ENCODE results near the gene PAGR1. TPM values are rescaled to one million over a fixed set of nuclear protein-coding genes. Genes with fewer than 3 reads are reported as not detected.

Gene PAGR1
- total and polyA plus RNA-seq, 2 of the 4 experiments (the other 2 are of a cell fraction): 10.6 to 22.1 TPM

- DNase-seq (peak; percentile 97), ATAC-seq (ENCODE audit: low read depth) (peak; percentile 69)
- H3K27ac ChIP-seq (ENCODE audit: insufficient read depth, low read length): peak overlapping the region; percentile 96
- H3K4me1 ChIP-seq (ENCODE audit: control insufficient read depth, insufficient read depth, low read length): peaks cover 15% of the 10 kb centered on the region
- H3K4me3 ChIP-seq (ENCODE audit: insufficient read depth, low read depth, low read length): peak overlapping the region; percentile 79
- H2BK15ac ChIP-seq (ENCODE audit: low read depth, low read length): no peak overlapping the region; the same call in 2 of the 3 replicates
- 0 out of 2 replicates have a peak, but pooled peaks cover 3% of the 10 kb centered on the region for H3K9me1 ChIP-seq (ENCODE audit: insufficient read depth, low read length)
- no peaks in the 10 kb centered on the region for H3K9me3 ChIP-seq (ENCODE audit: control insufficient read depth, insufficient read depth, low read length)
- peak overlapping the region; percentile 97 for H3K9ac ChIP-seq (ENCODE audit: low read depth, low read length)
- H2AK5ac ChIP-seq (ENCODE audit: low read depth, low read length): peak overlapping the region; percentile 100
- ChIA-PET POLR2A (ENCODE audit: unreplicated experiment) (interaction anchor here (1.1 kb wide), 1 partner anchor 8 kb away, joined by 5 read pairs; no protein-coding TSS in a partner anchor), CTCF (interaction anchor here (1.3 kb wide), 1 partner anchor 15 kb away, joined by 3 read pairs; the partner anchor contains the start of gene KIF22)
- H2AK9ac ChIP-seq (replicated peaks; ENCODE audit: low read depth, low read length, poor library complexity): peak overlapping the region; percentile 99
- peak overlapping the region; percentile 98 for H3K4ac ChIP-seq (ENCODE audit: low read depth, low read length)
- no peak overlapping the region for H2BK20ac ChIP-seq (ENCODE audit: low read depth, low read length)
- H2AFZ ChIP-seq (replicated peaks; ENCODE audit: low read length, poor library complexity): peak overlapping the region; percentile 89
- intact Hi-C loops (cut with micrococcal nuclease) (loop anchor here (1.0 kb wide), 1 partner anchor 105 kb away; no protein-coding TSS in a partner anchor), in situ Hi-C loops (cut with MboI; ENCODE audit: low sequenced_read_pairs) (no loop called here), dilution Hi-C loops (cut with HindIII; ENCODE audit: low sequenced_read_pairs, unreplicated experiment) (no loop called here)
- peak overlapping the region; percentile 97 for H4K5ac ChIP-seq (ENCODE audit: low read depth, low read length)
- no TSS peak for BruUV-seq (replicated peaks)
- H2BK5ac ChIP-seq (ENCODE audit: low read depth, low read length, poor library complexity, severe bottlenecking): peak overlapping the region; percentile 96
- H4K91ac ChIP-seq (ENCODE audit: insufficient read depth, low read depth, low read length): peak overlapping the region; percentile 96
- peak overlapping the region; percentile 82 for H3K56ac ChIP-seq (ENCODE audit: extremely low read depth, insufficient read depth, low read length)
- H3K14ac ChIP-seq (replicated peaks; ENCODE audit: low read depth, low read length): peak overlapping the region; percentile 99
- peak overlapping the region; percentile 75 for H2BK120ac ChIP-seq (ENCODE audit: low read depth, low read length)
- no peaks in the 10 kb centered on the region for H3K27me3 ChIP-seq (ENCODE audit: control insufficient read depth, insufficient read depth, low read length)
- H4K8ac ChIP-seq (ENCODE audit: low read depth in 2 of 2, low read length in 2 of 2): peak overlapping the region; percentile 97 to 99
- peak overlapping the region; percentile 77; the same call in 1 of the 2 replicates for H3K23ac ChIP-seq (ENCODE audit: low read depth, low read length)
- WGBS, 2 experiments (ENCODE audit: extremely low coverage in 2 of 2, insufficient read length in 1 of 2): 1% methylated on average over 34 of the region's 103 CpGs; no CpG with 5 or more reads in 1 of the 2 experiments
- peaks cover 4 to 35% of the 10 kb centered on the region in 2 experiments; a peak in 3 of 4 replicates for H3K79me1 ChIP-seq (ENCODE audit: low read depth in 1 of 2, low read length in 2 of 2)
- H3K4me2 ChIP-seq (ENCODE audit: low read depth, low read length): peak overlapping the region; percentile 94
- H3K18ac ChIP-seq (ENCODE audit: low read depth, low read length): peak overlapping the region; percentile 58
- H4K20me1 ChIP-seq (ENCODE audit: insufficient read depth, low read length): peaks cover 19% of the 10 kb centered on the region
- peaks cover 24% of the 10 kb centered on the region for H3K36me3 ChIP-seq (ENCODE audit: control insufficient read depth, insufficient read depth, low read length)
- TF ChIP-seq MXI1 (IDR thresholded peaks at IDR 0.05; ENCODE audit: borderline replicate concordance, low read depth, low read length): peak; percentile 58; the same call in 1 of the 2 replicates
- no peak for TF ChIP-seq ELK1 (IDR thresholded peaks at IDR 0.05; ENCODE audit: borderline replicate concordance, low read depth, low read length)
- no peak for TF ChIP-seq CTCF (conservative IDR thresholded peaks at IDR 0.05; ENCODE audit: low read depth, low read length)
- peak; percentile 46; the same call in 1 of the 2 replicates for TF ChIP-seq USF2 (IDR thresholded peaks at IDR 0.05; ENCODE audit: low read depth, low read length)
- TF ChIP-seq NFE2L2 (IDR thresholded peaks at IDR 0.05; ENCODE audit: low read depth, low read length): no peak
- TF ChIP-seq RCOR1 (IDR thresholded peaks at IDR 0.05; ENCODE audit: insufficient replicate concordance, low read length): no peak
- TF ChIP-seq CEBPB (IDR thresholded peaks at IDR 0.05; ENCODE audit: low read depth, low read length): no peak
- TF ChIP-seq SMC3 (IDR thresholded peaks at IDR 0.05; ENCODE audit: low read depth, low read length): no peak
- peak; percentile 99 for TF ChIP-seq MAZ (IDR thresholded peaks at IDR 0.05; ENCODE audit: borderline replicate concordance, low read depth, low read length)
- 0 out of 2 replicates have a peak, but pooled peaks have one; percentile 32 for TF ChIP-seq BHLHE40 (IDR thresholded peaks at IDR 0.05; ENCODE audit: low read depth, low read length)
- TF ChIP-seq RAD21 (IDR thresholded peaks at IDR 0.05; ENCODE audit: low read length): no peak
- no peak for TF ChIP-seq RFX5 (IDR thresholded peaks at IDR 0.05; ENCODE audit: low read depth, low read length)
These were observed 10.5 kb upstream of the PAGR1 start for GRCh38 chr16:29805232-29806098.
